ENCODE results near the gene KATNB1.

The KATNB1 gene

DNA sequence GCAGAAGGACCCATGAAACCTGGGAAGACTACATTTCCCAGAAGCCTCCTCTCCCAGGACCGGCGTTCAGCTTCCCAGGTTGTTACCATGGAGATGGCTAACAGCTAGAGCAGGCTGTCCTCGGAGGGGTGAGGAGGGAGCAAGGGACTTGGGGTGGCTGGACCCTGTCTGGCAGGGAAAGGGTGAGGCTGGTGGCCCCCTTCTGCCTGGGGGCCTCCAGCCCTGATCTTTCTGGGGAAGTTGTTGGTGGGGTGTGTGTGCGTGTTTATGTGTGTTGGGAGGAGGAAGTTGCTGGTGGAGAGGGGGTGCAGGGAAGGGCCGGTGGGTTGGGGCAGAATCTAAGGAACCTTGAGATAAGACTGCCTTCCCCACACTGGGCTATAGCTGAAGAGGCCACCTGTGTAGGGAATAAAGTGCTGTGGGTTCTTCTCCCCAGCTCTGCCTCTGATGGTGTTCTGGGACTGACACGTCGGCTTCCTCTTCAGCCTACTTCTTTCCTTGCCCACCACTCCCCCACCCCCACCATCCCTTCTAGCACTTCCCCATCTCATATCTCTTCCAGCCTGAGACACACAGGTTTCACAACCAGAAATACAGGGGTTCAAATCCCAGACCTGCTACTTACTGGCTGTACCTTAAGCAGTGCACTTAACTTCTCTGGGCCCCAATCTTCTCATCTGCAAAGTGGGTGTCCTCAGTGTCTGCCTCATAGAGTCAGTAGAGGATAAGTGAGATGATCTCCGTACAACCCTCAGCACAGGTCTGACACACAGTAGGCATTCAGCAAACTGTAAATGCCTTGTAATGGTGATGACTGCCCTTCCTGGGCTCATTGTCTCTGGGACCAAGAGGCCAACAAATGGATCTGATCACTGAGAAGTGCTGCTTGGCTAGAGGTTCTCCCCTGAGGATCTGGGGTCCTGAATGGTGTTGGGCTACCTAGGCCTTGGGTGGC is 40.6 kb upstream of the KATNB1 start, which contains the start of gene DRC7:
Gene DRC7 (plus strand): TSS at position 82 of the 955 bp plus-strand sequence. CDS start 3,144 bp downstream, outside the sequence.
- TF ChIP-seq, protein P1, sequence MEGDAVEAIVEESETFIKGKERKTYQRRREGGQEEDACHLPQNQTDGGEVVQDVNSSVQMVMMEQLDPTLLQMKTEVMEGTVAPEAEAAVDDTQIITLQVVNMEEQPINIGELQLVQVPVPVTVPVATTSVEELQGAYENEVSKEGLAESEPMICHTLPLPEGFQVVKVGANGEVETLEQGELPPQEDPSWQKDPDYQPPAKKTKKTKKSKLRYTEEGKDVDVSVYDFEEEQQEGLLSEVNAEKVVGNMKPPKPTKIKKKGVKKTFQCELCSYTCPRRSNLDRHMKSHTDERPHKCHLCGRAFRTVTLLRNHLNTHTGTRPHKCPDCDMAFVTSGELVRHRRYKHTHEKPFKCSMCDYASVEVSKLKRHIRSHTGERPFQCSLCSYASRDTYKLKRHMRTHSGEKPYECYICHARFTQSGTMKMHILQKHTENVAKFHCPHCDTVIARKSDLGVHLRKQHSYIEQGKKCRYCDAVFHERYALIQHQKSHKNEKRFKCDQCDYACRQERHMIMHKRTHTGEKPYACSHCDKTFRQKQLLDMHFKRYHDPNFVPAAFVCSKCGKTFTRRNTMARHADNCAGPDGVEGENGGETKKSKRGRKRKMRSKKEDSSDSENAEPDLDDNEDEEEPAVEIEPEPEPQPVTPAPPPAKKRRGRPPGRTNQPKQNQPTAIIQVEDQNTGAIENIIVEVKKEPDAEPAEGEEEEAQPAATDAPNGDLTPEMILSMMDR (IDR thresholded peaks at IDR 0.05; ENCODE audit: low read depth, low read length): no peak
- no peaks in the 10 kb centered on the region for H3K9me3 ChIP-seq (ENCODE audit: severe bottlenecking)
- no peaks in the 10 kb centered on the region for H3K27me3 ChIP-seq (ENCODE audit: insufficient read depth, low read depth, severe bottlenecking)
- H3K4me3 ChIP-seq (ENCODE audit: low read depth, low read length): no peak within 1 kb of the TSS; the same call in 1 of the 2 replicates
- DNase-seq: peak; percentile 70
- no peaks in the 10 kb centered on the region for H3K36me3 ChIP-seq
- H3K27ac ChIP-seq: no peak within 1 kb of the TSS; the same call in 1 of the 2 replicates

DNA sequence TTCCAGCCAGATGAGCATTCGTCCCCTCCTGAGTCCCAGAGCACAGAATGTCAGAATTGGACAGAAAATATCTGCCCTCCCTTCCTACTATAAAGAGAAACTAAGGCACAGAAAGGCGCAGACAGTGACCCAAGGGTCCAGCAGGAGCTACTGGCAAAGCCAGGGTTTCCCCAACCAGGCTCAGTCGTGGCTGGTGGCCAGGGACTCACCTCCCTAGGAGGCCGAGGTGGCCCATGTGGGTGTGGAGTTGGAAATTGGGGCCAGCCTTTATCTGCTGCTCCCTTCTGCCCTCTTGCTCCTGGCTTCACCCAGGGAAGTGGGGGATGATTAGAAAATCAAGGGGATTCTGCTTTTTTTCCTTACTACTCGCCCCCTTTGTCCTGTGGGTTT is 39.9 kb upstream of the KATNB1 start:
- Histone ChIP-seq H3K36me3 (no peaks in the 10 kb centered on the region), H3K4me3 (ENCODE audit: low read depth, low read length) (no peak overlapping the region), H3K9me3 (ENCODE audit: severe bottlenecking) (no peaks in the 10 kb centered on the region), H3K27ac (no peak overlapping the region), H3K27me3 (ENCODE audit: insufficient read depth, low read depth, severe bottlenecking) (no peaks in the 10 kb centered on the region)
- no peak for DNase-seq
- TF ChIP-seq, protein P1 (IDR thresholded peaks at IDR 0.05; ENCODE audit: low read depth, low read length): no peak

- no peaks in the 10 kb centered on the region for H3K27me3 ChIP-seq (ENCODE audit: insufficient read depth, low read depth, severe bottlenecking)
- no peaks in the 10 kb centered on the region for H3K9me3 ChIP-seq (ENCODE audit: severe bottlenecking)
- no peak overlapping the region for H3K27ac ChIP-seq
- no peak for DNase-seq
- H3K36me3 ChIP-seq: no peaks in the 10 kb centered on the region
- TF ChIP-seq, protein P1 (IDR thresholded peaks at IDR 0.05; ENCODE audit: low read depth, low read length): no peak
- no peak overlapping the region for H3K4me3 ChIP-seq (ENCODE audit: low read depth, low read length)
These were observed 39.3 kb upstream of the KATNB1 start for GRCh38 chr16:57696240-57696639.

- no peak overlapping the region for H3K4me3 ChIP-seq (ENCODE audit: low read depth, low read length)
- no peak overlapping the region for H3K27ac ChIP-seq
- H3K36me3 ChIP-seq: no peaks in the 10 kb centered on the region
- H3K27me3 ChIP-seq (ENCODE audit: insufficient read depth, low read depth, severe bottlenecking): no peaks in the 10 kb centered on the region
- H3K9me3 ChIP-seq (ENCODE audit: severe bottlenecking): no peaks in the 10 kb centered on the region
- no peak for DNase-seq
- TF ChIP-seq, protein P1 (IDR thresholded peaks at IDR 0.05; ENCODE audit: low read depth, low read length): no peak
These were observed 37.6 kb upstream of the KATNB1 start for GRCh38 chr16:57697896-57698537.

GRCh38 chr16:57698812-57699405 is 36.7 kb upstream of the KATNB1 start:
- DNase-seq: no peak
- Histone ChIP-seq H3K27me3 (ENCODE audit: insufficient read depth, low read depth, severe bottlenecking) (no peaks in the 10 kb centered on the region), H3K9me3 (ENCODE audit: severe bottlenecking) (no peaks in the 10 kb centered on the region), H3K4me3 (ENCODE audit: low read depth, low read length) (no peak overlapping the region), H3K36me3 (no peaks in the 10 kb centered on the region), H3K27ac (no peak overlapping the region)
- TF ChIP-seq, protein P1 (IDR thresholded peaks at IDR 0.05; ENCODE audit: low read depth, low read length): no peak
